ENCODE data around the gene PARP6.

The PARP6 gene

DNA sequence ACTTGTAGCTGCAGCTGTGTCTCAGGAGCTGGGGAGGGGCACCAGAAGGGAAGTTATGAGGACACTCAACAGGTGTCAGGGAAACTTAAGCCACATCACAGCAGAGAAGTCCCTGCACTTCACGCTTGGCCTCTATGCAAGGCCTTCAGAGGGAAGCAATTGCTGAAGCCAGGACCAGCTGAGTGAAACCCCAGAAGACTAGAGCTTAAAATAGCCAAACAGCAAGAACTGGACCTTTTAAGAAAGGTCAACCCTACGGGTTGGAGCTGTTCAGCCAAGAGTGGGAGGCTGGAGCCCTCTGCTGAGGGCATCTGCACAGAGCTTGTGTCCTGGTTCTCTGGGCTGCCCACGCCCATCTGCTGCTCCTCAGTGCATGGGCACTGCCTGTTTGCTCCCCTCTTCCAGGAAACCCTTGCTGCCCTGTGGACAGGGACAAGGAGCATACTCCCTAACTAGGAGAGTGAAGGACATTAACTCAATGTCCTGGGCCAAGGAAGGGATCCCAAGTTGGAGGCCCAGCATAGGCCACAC, 70.9 kb downstream of the PARP6 start:
- no peaks in the 10 kb centered on the region for H3K9me3 Mint-ChIP-seq
- peak overlapping the region; percentile 72 for H3K27ac Mint-ChIP-seq
- H3K36me3 Mint-ChIP-seq: peaks cover 76% of the 10 kb centered on the region
- peak; percentile 69 for ATAC-seq
- H3K27me3 Mint-ChIP-seq: peaks cover 16% of the 10 kb centered on the region
- H3K4me1 Mint-ChIP-seq: peaks cover 60% of the 10 kb centered on the region
- H3K4me3 Mint-ChIP-seq: no peak overlapping the region

DNA sequence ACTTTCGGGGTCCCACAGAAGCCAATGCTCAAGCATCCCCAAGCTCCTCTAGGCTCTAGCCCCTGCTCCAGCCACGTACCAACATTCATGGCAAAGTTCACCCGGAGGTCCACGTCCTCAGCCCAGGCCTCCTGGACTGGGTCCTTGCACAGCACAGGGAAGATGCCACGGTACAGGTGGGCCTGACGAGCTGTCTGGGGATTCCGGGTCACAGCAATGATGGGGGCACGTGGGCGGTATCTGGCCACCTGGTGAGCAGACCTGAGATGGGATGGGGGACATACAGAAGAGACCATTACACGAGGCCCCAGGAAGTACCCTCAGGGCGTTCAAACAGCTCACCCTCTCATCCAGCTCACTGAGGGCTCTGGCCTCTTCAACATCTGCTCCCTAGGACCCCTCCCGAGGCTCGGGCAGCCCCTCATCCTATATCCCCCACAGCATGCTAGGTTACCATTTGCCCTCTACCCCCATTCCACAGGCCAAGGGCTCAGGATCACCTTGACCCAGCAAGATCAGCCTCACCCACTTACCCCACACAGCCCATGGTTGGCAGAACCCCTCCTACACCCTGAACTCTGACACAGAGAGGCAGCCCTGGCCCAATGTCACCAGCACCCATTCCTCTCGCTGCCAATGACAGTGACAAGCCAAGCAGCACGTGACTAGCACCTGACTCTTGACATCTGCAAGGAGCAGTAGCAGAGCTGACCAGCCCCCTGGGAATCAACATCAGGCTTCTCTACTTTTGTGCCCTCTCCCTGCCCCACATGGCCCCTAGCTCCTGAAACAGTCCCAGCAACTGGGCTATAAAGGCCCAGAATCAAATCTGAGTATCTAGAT, 71.7 kb downstream of the PARP6 start:
- no peak for ATAC-seq
- no peaks in the 10 kb centered on the region for H3K9me3 Mint-ChIP-seq
- peak overlapping the region; percentile 72 for H3K27ac Mint-ChIP-seq
- H3K4me1 Mint-ChIP-seq: peaks cover 61% of the 10 kb centered on the region
- H3K4me3 Mint-ChIP-seq: peak overlapping the region; percentile 29
- peaks cover 24% of the 10 kb centered on the region for H3K27me3 Mint-ChIP-seq
- H3K36me3 Mint-ChIP-seq: peaks cover 68% of the 10 kb centered on the region

DNA sequence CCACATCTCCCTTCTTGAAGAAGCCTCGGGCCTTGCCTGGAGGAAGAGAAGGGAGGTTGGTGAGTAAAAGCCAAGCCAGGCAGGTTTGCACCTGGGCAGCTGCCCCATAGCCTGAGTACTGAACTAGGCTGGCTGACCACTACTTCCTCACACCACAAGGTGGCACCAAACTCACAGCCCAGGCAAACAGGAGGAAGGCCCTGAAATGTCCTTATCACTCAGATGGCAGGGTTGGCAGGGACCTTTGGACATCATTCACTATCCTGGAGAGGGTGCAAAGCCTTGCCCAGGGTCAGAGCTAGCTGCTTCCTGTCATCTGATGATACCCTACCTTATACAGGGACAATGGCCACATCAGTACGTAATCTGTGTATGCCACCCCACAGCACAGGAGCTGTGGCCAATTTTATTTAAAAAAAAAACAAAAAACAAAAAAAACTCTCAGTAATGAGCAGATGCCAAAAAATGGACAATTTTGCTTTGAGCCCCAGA, 72.6 kb downstream of the PARP6 start:
- Mint-ChIP-seq H3K27ac (peak overlapping the region; percentile 72), H3K4me3 (no peak overlapping the region), H3K9me3 (no peaks in the 10 kb centered on the region), H3K4me1 (peaks cover 61% of the 10 kb centered on the region), H3K27me3 (peaks cover 24% of the 10 kb centered on the region), H3K36me3 (peaks cover 60% of the 10 kb centered on the region)
- peak; percentile 64 for ATAC-seq

DNA sequence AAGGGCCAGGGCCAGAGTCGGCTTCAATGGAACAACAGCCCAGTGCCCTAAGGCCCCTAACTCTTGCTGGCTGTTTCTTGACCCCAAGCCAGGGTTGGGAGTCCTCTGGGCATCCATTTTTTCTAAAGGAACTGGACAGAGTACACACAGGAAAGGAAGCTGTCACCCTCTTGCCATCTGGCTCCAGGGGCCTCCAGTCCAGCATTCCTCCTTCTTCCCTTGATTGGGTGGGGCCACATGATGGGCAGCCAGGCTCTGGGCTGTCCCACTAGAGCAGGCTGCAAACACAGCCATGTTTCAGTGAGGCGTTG, 73.2 kb downstream of the PARP6 start:
- peaks cover 24% of the 10 kb centered on the region for H3K27me3 Mint-ChIP-seq
- no peak overlapping the region for H3K27ac Mint-ChIP-seq
- ATAC-seq: no peak
- H3K4me3 Mint-ChIP-seq: no peak overlapping the region
- H3K4me1 Mint-ChIP-seq: peaks cover 60% of the 10 kb centered on the region
- no peaks in the 10 kb centered on the region for H3K9me3 Mint-ChIP-seq
- peaks cover 55% of the 10 kb centered on the region for H3K36me3 Mint-ChIP-seq

DNA sequence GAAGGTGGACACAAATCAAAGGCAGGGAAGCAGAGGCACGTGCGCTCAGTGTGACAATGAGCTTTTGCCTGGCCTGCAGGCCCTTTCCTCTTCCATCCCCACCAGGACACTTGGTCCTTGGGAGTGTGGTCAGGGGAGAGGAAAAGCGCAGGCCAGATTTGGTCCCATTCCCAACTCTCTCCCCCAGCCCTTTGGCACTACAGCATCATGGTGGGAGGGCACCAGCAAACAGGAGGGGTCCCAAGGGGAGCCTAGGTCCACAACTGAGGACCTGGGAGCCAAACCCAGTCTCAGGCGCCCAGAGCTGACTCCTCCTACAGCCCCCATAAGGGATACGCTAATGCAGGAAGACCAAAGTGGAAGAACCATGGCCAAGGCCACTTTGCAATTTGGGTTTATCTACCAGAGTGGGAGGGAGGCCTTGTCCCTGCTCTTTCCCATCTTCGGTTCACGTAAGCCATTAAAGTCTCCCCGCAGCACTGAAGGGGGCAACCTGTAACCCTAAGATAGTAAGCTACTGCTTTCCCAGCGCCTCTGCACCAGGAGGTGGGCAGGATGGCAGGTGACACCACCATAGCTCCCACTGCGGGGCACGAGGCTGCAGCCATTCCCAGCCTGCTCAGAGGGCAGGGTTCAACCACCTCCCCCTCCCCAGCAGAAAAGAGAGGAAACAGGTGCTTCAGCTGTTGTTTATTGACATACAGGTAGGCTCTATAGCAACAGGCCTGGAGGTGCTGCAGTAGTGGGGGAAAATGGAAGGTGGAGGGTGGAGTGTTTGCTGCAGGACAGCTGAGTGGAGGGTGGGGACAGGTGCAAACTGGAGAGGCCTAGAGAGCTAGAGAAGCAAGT, 73.8 kb downstream of the PARP6 start:
- Mint-ChIP-seq H3K4me1 (peaks cover 56% of the 10 kb centered on the region), H3K27me3 (peaks cover 24% of the 10 kb centered on the region), H3K36me3 (peaks cover 51% of the 10 kb centered on the region), H3K4me3 (peak overlapping the region; percentile 79), H3K9me3 (no peaks in the 10 kb centered on the region), H3K27ac (peak overlapping the region; percentile 70)
- no peak for ATAC-seq

DNA sequence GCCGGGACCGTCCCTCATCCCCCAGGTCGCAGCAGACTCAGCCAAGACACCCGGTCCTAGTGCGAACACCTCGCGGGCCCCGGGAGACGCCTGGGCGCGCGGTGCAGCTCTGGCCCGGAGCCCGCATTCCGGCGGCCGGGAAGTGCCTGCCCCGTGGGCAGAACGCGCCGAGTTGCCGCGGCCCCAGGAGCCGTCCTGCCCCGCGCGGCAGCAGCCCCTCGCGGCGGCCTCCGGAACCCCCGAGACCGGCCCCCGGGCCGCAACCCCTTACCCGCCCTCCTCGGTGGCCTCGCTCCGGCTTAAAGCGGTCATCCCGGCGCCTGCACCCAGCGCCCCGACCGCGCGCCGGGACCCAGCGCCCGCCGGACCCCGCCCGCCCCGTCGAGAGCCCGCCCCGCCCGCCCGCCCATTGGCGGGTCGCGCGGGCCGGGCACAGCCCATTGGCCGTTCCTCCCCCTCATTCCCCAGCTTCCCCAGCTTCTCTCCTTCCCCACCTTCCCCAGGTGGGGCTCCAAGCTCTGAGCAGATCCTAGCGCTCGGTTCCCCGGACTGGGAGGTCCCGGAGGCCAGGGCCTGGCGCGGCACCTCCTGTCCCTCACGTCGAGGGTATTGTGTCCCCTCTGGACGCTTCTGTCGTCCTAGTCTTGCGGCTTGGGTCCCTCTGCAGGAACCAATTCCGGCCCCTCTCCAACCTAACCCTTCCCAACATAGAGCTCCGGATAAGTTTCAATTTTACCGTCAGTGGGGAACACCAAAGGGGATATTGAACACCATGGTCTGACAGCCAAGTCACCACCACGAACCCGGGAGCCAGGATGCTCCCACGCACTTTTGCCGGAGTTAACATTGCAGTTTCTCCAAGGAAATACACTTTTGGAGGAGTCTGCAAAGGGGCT, 74.6 kb downstream of the PARP6 start, which contains the start of gene GRAMD2A:
TSS of gene GRAMD2A (minus strand) at position 328 of the 896 bp plus-strand sequence.
- H3K4me1 Mint-ChIP-seq: peaks cover 48% of the 10 kb centered on the region
- peak within 1 kb of the TSS; percentile 79 for H3K4me3 Mint-ChIP-seq
- no peaks in the 10 kb centered on the region for H3K9me3 Mint-ChIP-seq
- peaks cover 43% of the 10 kb centered on the region for H3K36me3 Mint-ChIP-seq
- peak; percentile 54 for ATAC-seq
- H3K27ac Mint-ChIP-seq: peak within 1 kb of the TSS; percentile 70
- H3K27me3 Mint-ChIP-seq: peaks cover 24% of the 10 kb centered on the region

DNA sequence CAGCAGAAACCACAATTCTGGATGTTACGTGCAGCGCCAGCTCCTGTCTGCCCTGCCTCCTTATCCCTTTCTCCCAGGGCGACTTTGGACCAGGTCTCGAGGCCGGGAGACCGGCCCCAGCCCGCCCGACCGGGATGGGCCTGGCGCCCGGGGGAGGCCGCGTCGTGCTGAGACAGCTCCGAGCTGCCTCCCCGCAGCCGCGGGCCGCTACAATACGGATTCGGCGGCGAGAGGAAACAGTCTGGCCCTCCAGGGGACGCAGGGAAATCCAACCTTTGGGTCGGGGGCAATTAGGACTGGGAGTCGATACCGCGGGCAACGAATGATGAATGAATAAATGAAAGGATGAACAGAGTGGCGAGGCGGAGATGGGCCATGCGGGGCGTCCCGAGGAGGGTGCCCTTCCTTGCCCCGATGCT, 75.3 kb downstream of the PARP6 start:
- ATAC-seq: no peak
- no peaks in the 10 kb centered on the region for H3K9me3 Mint-ChIP-seq
- H3K4me1 Mint-ChIP-seq: peaks cover 41% of the 10 kb centered on the region
- H3K4me3 Mint-ChIP-seq: peak overlapping the region; percentile 58
- peaks cover 24% of the 10 kb centered on the region for H3K27me3 Mint-ChIP-seq
- H3K36me3 Mint-ChIP-seq: peaks cover 36% of the 10 kb centered on the region
- H3K27ac Mint-ChIP-seq: no peak overlapping the region

DNA sequence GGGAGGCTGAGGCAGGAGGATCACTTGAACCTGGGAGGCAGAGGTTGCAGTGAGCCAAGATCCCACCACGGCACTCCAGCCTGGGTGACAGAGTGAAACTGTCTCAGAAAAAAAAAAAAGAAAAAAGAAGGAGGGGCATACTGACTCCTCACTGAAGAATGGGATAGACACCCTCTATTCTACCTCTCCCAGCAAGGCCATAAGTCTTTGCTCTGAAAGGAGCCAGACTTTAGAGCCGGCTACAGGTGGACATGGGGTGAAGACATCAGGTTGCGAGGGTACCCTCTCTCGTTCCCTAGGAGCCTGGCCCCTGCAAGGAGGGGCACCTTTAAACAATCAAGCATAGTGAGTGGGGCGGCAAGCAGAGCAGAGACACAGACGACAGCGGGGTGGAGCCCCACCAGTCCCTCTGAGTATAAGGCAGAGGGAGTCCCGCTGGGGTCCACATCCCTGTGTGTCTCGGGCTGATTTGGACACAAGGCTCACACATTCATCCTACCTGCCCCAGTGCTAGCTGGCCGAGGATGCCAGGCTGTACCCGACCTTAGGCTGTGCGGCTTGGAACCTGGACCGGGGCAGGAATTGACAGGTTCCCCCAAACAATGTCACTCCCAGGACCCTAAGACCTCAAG, 75.8 kb downstream of the PARP6 start:
- Mint-ChIP-seq H3K4me1 (peaks cover 41% of the 10 kb centered on the region), H3K9me3 (no peaks in the 10 kb centered on the region), H3K27me3 (peaks cover 24% of the 10 kb centered on the region), H3K36me3 (peaks cover 35% of the 10 kb centered on the region), H3K4me3 (no peak overlapping the region), H3K27ac (no peak overlapping the region)
- no peak for ATAC-seq

DNA sequence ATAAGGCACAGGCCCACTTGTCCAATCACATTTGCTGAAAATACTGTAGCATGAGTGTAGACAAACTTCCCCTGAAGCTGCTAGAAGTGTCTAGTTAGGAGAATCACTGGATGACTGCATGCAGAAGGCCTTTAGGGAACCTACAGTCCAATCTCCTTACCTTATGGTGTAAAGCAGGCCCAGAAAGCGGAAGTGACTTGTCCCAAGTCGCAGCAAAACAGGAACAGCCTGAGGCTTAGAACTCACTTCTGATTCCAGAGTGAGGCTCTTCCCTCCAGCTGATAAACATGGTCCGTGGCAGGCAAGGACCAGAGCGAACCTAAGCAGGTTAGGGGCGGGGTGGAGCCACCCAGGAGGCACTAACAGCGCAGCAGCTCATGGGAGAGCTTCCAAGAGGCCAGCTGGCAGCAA, 77.2 kb downstream of the PARP6 start:
- Mint-ChIP-seq H3K4me1 (peaks cover 28% of the 10 kb centered on the region), H3K27me3 (peaks cover 24% of the 10 kb centered on the region), H3K4me3 (no peak overlapping the region), H3K27ac (no peak overlapping the region), H3K9me3 (no peaks in the 10 kb centered on the region), H3K36me3 (peaks cover 23% of the 10 kb centered on the region)
- peak; percentile 31 for ATAC-seq

DNA sequence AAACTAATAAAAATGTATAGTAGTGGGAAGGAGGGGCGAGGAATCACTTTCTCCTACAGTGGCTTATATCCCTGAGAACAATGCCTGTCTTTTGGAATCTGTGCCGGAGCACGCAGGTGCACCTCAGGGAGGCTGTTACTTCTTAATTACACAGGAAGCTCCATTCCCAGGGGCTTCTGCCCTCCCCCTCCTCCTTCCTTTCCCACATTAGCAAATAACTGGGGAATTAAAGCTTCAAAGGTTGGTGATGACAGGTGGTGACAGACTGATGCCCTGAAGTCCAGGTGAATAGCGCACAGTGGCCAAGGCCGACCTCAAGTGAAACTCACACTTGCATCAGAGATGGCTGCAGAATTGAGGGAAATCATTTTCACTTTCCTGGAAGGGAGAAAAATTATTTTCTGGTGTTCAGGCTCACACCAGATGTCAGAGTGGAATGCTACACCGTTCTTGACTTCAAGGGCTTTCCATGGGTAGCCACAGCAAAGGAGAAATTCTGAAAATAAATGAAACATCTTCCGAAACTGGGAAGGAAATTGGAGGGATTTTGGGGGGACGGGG, 78.4 kb downstream of the PARP6 start:
- H3K9me3 Mint-ChIP-seq: no peaks in the 10 kb centered on the region
- H3K27ac Mint-ChIP-seq: no peak overlapping the region
- peaks cover 12% of the 10 kb centered on the region for H3K36me3 Mint-ChIP-seq
- ATAC-seq: no peak
- H3K27me3 Mint-ChIP-seq: peaks cover 24% of the 10 kb centered on the region
- peaks cover 25% of the 10 kb centered on the region for H3K4me1 Mint-ChIP-seq
- H3K4me3 Mint-ChIP-seq: no peak overlapping the region

DNA sequence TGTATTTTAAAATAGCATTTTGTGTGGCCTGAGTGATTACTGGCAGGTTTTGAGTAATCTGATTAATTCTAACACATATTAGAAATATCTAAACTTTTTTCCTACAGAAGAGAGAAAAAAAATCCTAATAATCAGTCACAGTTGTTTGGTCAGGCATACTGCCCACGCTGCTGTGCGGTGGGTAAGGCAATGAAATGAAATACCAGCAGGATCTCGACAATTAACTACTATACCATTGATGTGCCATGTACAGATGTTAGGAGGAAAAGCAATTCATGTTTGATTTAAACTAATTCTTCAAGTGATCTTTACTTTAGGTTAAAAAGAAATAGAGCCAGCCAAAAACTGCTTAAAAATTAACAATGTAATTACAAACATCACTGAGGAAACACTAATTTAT, 79.9 kb downstream of the PARP6 start:
- no peak for ATAC-seq
- Mint-ChIP-seq H3K27me3 (peaks cover 13% of the 10 kb centered on the region), H3K9me3 (no peaks in the 10 kb centered on the region), H3K4me3 (no peak overlapping the region), H3K27ac (no peak overlapping the region), H3K4me1 (peaks cover 11% of the 10 kb centered on the region), H3K36me3 (no peaks in the 10 kb centered on the region)
